Measurements from ENCODE around the gene WBP4. TPM values are rescaled to one million over a fixed set of nuclear protein-coding genes. Genes with fewer than 3 reads are reported as not detected.

Gene WBP4, protein sequence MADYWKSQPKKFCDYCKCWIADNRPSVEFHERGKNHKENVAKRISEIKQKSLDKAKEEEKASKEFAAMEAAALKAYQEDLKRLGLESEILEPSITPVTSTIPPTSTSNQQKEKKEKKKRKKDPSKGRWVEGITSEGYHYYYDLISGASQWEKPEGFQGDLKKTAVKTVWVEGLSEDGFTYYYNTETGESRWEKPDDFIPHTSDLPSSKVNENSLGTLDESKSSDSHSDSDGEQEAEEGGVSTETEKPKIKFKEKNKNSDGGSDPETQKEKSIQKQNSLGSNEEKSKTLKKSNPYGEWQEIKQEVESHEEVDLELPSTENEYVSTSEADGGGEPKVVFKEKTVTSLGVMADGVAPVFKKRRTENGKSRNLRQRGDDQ
- 13.3 and 14.1 TPM in 2 replicates for total RNA-seq

DNA sequence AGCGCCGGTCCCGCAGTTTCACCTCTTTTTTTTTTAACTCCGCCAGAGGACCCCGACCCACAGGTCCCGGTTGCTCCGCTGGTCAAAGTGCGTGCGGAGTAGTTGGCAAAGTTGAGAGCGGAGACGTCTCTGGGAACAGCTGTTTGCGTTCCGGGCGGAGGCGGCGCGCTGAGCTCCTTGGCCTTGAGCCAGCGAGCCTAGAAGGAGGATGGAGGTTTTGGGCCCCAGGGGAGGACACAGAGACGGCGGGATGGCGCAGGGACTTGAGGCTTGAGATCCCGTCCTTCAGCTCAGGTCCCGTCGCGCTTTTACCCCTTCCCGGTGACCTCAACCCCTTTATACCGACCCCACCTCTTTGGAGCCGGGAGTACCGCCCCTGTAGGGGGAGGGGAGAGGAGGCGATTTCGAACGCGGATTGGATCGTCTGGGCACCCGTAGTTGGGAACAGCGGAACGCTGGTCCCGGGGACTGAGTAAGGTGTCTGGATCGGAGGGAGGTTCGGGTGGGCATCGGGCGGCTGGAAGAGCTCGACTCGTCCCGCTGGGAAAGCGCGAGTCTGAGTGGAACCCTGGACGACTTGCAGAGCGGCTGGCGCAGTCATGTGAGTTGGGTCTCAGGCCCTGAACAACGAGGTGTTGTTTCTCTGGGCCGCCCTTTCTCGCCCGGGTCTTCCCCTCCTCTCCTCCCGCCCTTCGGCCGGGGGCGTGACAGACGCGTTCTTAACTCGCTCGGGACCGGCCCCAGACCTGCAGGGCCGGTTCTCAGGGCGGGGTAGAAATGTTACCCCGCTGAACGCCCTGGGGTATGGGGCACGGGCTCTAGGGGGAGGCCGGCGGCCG lies at the start of gene WBP4:
Gene WBP4, plus strand, starts transcription at position 435 of the 839 bp plus-strand sequence. Its CDS starts 165 bp downstream, at position 600.
- peak; percentile 96 for DNase-seq
- peak within 1 kb of the TSS; percentile 100 for H3K4me3 Mint-ChIP-seq
- peaks cover 5% of the 10 kb centered on the region for H3K27me3 Mint-ChIP-seq
- intact Hi-C loops (cut with micrococcal nuclease) = loop anchor here (1.0 to 5.0 kb wide), 10 partner anchors 52 to 856 kb away; partner anchors contain the start of genes FOXO1, KBTBD6, MTRF1 and NAA16
- no peaks in the 10 kb centered on the region for H3K9me3 Mint-ChIP-seq
- H3K27ac Mint-ChIP-seq = peak within 1 kb of the TSS; percentile 100
- H3K36me3 Mint-ChIP-seq (ENCODE audit: low read depth) = peaks cover 30% of the 10 kb centered on the region
- H3K4me1 Mint-ChIP-seq = peaks cover 46% of the 10 kb centered on the region

DNA sequence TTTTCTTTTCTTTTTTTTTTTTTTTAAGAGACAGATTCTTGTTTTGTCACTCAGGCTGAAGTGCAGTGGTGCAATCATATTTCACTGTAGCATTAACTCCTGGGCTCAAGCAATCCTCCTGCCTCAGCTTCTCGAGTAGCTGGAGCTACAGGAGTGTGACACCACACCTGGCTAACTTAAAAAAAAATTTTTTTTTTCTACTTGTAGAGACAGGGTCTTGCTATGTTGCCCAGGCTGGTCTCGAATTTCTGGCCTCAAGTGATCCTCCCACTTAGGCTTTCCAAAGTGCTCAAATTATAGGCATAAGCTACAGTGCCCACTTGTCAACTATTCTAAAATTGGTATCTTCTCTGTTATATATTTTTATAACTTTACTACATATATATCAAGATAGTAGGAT lies 48.8 kb upstream of the WBP4 start:
- Mint-ChIP-seq H3K9me3 (no peaks in the 10 kb centered on the region), H3K36me3 (ENCODE audit: low read depth) (peaks cover 38% of the 10 kb centered on the region), H3K27ac (no peak overlapping the region), H3K27me3 (no peaks in the 10 kb centered on the region), H3K4me1 (peaks cover 61% of the 10 kb centered on the region), H3K4me3 (no peak overlapping the region)
- DNase-seq = no peak
- intact Hi-C loops (cut with micrococcal nuclease) = loop anchor here (10.0 kb wide), 1 partner anchor 48 kb away; no protein-coding TSS in a partner anchor

DNA sequence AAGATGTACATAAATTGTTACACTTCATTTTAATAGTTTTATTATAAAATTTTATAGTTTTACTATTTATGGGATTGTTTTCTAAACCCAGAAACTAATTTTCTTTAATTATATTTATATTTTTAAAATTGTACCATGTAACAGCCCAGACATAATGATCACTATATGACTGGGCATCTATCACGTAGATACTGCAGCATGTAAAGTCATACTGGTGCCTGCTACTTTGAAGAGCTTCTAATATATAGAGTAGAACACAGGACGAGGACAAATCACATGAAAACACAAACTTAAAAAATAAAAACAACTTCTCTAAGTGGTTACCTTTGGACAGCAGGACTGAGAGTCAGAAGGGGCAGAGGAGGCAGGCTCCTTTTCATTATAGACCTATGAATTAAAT lies 47.5 kb upstream of the WBP4 start:
- intact Hi-C loops (cut with micrococcal nuclease) = loop anchor here (2.0 to 10.0 kb wide), 2 partner anchors 49 to 93 kb away; no protein-coding TSS in a partner anchor
- Mint-ChIP-seq H3K27ac (peak overlapping the region; percentile 59), H3K4me1 (peaks cover 54% of the 10 kb centered on the region), H3K27me3 (no peaks in the 10 kb centered on the region), H3K9me3 (no peaks in the 10 kb centered on the region), H3K4me3 (peak overlapping the region; percentile 95), H3K36me3 (ENCODE audit: low read depth) (peaks cover 35% of the 10 kb centered on the region)
- DNase-seq = no peak

DNA sequence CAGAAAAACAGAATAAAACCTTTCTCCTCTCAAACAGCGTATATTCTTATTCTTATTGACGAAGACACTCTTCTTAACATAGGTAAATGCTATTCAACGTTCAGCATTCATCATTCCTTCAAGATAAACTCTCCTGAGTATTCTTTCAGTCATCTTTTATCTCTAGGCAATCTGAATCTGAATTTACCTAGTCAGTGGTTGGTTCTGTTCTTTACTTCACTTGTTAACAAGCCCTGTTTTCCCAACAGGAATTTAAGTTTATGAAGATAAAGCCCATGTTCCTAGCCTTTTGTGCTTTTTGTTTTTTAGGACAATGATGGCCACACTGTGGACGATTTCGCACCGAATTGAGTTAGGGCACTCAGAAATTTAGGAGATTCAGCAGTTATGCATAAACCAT lies 45.4 kb upstream of the WBP4 start:
- H3K36me3 Mint-ChIP-seq (ENCODE audit: low read depth) = peaks cover 32% of the 10 kb centered on the region
- no peaks in the 10 kb centered on the region for H3K9me3 Mint-ChIP-seq
- peak overlapping the region; percentile 95 for H3K4me3 Mint-ChIP-seq
- peaks cover 52% of the 10 kb centered on the region for H3K4me1 Mint-ChIP-seq
- no peaks in the 10 kb centered on the region for H3K27me3 Mint-ChIP-seq
- intact Hi-C loops (cut with micrococcal nuclease) = loop anchor here (2.0 to 10.0 kb wide), 3 partner anchors 51 to 349 kb away; partner anchors contain the start of gene FOXO1
- DNase-seq = peak; percentile 45
- H3K27ac Mint-ChIP-seq = peak overlapping the region; percentile 84

DNA sequence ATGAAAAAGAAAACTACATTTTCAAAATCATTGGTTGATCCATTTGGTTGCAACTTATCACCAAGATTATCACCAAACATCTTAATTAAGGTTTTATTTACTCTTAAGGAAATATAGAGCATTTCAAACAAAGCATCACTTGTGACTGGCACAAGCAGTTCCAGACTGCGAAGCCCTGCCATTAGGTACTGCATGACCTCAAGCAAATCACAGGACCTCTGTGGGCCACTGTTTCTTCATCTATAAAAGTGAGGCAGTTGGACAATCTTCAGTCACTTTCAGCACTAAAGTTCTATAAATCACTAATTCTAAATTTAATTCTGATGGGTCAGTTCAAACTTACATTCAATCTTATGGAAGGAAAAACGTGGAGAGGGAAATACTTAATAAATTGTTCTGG lies 44.1 kb upstream of the WBP4 start:
- peak; percentile 75 for DNase-seq
- Mint-ChIP-seq H3K9me3 (no peaks in the 10 kb centered on the region), H3K4me3 (peak overlapping the region; percentile 95), H3K4me1 (peaks cover 49% of the 10 kb centered on the region), H3K27ac (peak overlapping the region; percentile 95), H3K27me3 (no peaks in the 10 kb centered on the region), H3K36me3 (ENCODE audit: low read depth) (peaks cover 27% of the 10 kb centered on the region)
- intact Hi-C loops (cut with micrococcal nuclease) = loop anchor here (1.0 to 10.0 kb wide), 3 partner anchors 9 to 350 kb away; partner anchors contain the start of gene FOXO1

DNA sequence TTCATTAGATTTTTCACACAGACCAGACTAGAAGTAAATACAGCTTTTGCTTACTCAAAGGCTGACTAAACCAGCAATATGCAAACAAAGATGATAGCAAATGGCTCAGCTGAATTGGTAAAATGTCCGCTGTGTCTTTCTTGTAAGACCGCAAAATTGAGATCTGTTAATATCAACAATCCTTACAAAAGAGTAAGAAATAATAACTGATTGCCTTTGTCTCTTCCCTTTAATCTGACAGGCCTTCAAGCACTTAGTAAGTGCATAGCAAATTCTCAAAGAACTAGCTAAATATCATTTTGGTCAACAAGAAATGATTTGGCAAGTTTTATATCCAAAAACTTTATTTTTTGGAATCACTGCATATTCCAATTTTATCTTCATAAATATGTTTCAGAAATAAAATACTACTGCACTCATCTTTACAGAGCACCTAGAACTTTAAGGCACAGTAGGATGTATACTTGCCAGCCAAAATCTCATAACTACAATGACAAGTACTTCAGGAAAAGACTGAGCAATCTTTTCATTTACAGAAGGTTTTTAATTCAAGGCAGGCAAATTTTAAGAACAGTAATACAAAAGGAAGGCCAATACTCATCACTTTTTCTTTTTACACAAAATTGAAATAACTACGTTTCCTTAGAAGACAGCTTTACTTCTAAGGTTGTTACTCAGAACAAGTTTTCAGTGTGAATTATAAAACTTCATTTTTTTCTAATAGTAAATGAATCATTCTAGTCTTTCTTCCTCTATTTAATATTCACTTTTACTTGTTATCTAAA lies 43.3 kb upstream of the WBP4 start:
- DNase-seq = no peak
- peak overlapping the region; percentile 95 for H3K27ac Mint-ChIP-seq
- intact Hi-C loops (cut with micrococcal nuclease) = loop anchor here (1.0 to 10.0 kb wide), 4 partner anchors 10 to 351 kb away; partner anchors contain the start of gene FOXO1
- H3K4me3 Mint-ChIP-seq = peak overlapping the region; percentile 95
- peaks cover 47% of the 10 kb centered on the region for H3K4me1 Mint-ChIP-seq
- H3K27me3 Mint-ChIP-seq = no peaks in the 10 kb centered on the region
- H3K9me3 Mint-ChIP-seq = no peaks in the 10 kb centered on the region
- H3K36me3 Mint-ChIP-seq (ENCODE audit: low read depth) = peaks cover 25% of the 10 kb centered on the region

DNA sequence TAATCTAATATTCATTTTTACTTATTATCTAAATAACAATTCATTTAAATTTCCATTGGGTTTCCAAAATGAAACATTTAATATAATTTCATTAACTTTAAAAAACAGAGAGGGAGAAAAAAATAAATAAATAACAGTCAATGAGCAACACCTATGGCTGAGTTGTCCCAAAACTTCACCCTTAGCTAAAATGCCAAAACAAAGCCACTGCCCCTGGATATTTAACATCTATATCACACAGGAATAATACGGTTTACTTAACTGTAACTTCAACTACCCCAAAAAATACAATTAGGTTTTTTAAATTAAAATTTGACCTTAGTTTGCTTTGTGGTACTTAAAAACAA lies 42.7 kb upstream of the WBP4 start:
- Mint-ChIP-seq H3K27me3 (no peaks in the 10 kb centered on the region), H3K36me3 (ENCODE audit: low read depth) (peaks cover 21% of the 10 kb centered on the region), H3K4me3 (peak overlapping the region; percentile 94), H3K9me3 (no peaks in the 10 kb centered on the region), H3K4me1 (peaks cover 43% of the 10 kb centered on the region), H3K27ac (peak overlapping the region; percentile 98)
- no peak for DNase-seq
- intact Hi-C loops (cut with micrococcal nuclease) = loop anchor here (2.0 to 10.0 kb wide), 3 partner anchors 14 to 351 kb away; partner anchors contain the start of gene FOXO1

DNA sequence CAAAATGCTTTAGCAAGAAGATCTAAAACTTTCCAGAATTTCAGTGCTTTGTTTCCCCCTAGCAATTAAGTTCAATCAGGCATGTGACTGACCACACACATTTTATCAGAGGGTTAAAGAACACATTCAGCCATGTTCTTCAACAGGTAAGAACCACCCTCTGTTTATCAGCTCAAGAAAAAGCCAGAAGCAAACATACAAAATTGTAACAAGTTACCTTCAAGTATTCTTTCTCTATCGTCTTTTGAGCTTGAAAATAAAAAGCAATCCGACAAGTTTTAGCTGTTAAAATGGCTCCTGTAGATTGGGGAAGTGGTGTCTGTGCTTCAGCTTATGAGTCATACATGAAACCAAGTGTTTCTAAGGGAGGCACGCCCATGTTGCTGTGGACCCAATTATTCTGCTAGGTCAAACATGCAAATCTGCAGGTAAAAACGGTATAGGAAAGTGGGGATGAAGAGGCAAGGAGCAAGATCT lies 42.3 kb upstream of the WBP4 start, which contains the start of gene ELF1:
Gene ELF1, minus strand, starts transcription at position 306 of the 477 bp plus-strand sequence. CDS start 37,262 bp downstream, outside the sequence.
- intact Hi-C loops (cut with micrococcal nuclease) = loop anchor here (1.0 to 10.0 kb wide), 5 partner anchors 14 to 352 kb away; partner anchors contain the start of gene FOXO1
- Mint-ChIP-seq H3K36me3 (ENCODE audit: low read depth) (peaks cover 18% of the 10 kb centered on the region), H3K27ac (peak within 1 kb of the TSS; percentile 98), H3K4me3 (peak within 1 kb of the TSS; percentile 95), H3K4me1 (peaks cover 40% of the 10 kb centered on the region), H3K9me3 (no peaks in the 10 kb centered on the region), H3K27me3 (no peaks in the 10 kb centered on the region)
- DNase-seq = peak; percentile 89

DNA sequence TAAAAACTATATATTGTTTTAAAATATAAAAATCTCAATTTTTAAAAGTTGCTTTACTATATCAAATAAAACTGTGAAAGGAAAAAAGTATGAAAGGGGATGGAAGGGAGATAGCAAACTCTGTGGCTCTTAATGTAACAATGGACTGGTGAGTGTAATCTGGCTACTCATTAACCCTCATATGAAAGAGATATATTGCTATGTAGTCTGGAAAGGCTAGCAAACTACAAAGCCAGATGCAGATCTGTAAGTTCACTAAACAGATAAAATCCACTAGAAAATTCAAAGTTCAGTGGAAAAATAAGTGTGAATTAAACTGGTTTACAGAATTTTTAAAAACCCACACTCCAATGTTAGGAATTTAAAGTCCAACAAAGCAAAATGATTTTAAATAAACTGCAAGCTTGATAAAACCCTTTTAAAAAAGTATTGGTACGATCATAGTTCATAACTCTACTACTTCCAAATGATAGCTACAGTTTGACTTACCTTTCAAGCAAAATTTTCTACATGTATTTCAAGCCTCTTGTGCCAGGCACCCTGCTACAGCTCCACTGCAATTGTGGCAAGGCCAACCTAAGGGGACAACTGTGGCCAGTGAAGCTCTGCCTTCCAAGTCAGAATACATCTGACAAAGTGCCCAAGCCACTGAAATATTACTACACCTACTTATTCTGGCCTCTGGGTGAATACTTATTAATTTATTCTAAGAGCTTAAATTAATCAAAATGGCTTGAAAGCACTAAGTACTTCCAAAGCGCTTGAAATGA lies 41.5 kb upstream of the WBP4 start:
- no peak for DNase-seq
- peaks cover 16% of the 10 kb centered on the region for H3K36me3 Mint-ChIP-seq (ENCODE audit: low read depth)
- no peak overlapping the region for H3K4me3 Mint-ChIP-seq
- H3K27me3 Mint-ChIP-seq = no peaks in the 10 kb centered on the region
- intact Hi-C loops (cut with micrococcal nuclease) = loop anchor here (1.0 to 10.0 kb wide), 5 partner anchors 15 to 352 kb away; partner anchors contain the start of gene FOXO1
- peaks cover 39% of the 10 kb centered on the region for H3K4me1 Mint-ChIP-seq
- H3K9me3 Mint-ChIP-seq = no peaks in the 10 kb centered on the region
- H3K27ac Mint-ChIP-seq = no peak overlapping the region

DNA sequence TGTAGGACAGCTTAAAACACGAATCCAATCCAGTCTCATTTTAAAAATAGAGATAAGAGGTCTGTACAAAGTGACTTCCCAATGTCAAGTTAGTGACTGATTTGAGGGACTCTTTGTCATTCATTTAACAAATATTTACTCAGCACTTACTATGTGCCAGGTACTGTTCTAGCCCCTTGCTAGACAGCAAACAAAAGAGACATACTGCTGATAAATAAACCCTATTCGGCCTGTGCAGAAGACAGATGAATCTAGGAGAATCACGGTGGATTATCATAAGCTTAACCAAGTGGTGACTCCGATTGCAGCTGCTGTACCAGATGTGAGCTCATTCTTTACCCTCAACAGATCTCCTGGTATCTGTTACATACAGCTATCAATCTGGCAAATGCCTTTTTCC lies 35.8 kb upstream of the WBP4 start:
- Mint-ChIP-seq H3K9me3 (peaks cover 5% of the 10 kb centered on the region), H3K36me3 (ENCODE audit: low read depth) (peaks cover 16% of the 10 kb centered on the region), H3K27me3 (no peaks in the 10 kb centered on the region), H3K4me3 (no peak overlapping the region), H3K27ac (no peak overlapping the region), H3K4me1 (peaks cover 33% of the 10 kb centered on the region)
- intact Hi-C loops (cut with micrococcal nuclease) = no loop called here
- DNase-seq = no peak

DNA sequence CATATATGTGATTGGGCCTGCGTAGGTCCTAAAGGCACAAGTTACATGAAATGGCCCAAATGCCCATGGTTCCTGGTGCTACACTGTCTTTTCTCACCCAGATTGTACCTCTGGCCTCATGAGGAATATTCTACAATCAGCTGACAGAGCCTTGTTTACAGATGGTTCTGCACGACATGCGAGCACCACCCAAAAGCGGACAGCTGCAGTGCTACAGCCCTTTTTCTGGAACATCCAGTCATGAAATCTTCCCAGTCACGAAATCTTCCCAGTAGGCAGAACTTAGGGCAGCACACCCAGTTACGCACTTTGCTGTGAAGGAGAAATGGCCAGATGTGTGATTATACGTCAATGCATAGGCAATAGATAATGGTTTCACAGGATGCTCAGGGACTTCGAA lies 34.5 kb upstream of the WBP4 start:
- no peak overlapping the region for H3K4me3 Mint-ChIP-seq
- no peak for DNase-seq
- H3K27me3 Mint-ChIP-seq = no peaks in the 10 kb centered on the region
- peaks cover 31% of the 10 kb centered on the region for H3K4me1 Mint-ChIP-seq
- peaks cover 13% of the 10 kb centered on the region for H3K36me3 Mint-ChIP-seq (ENCODE audit: low read depth)
- peaks cover 5% of the 10 kb centered on the region for H3K9me3 Mint-ChIP-seq
- no peak overlapping the region for H3K27ac Mint-ChIP-seq
- intact Hi-C loops (cut with micrococcal nuclease) = no loop called here

DNA sequence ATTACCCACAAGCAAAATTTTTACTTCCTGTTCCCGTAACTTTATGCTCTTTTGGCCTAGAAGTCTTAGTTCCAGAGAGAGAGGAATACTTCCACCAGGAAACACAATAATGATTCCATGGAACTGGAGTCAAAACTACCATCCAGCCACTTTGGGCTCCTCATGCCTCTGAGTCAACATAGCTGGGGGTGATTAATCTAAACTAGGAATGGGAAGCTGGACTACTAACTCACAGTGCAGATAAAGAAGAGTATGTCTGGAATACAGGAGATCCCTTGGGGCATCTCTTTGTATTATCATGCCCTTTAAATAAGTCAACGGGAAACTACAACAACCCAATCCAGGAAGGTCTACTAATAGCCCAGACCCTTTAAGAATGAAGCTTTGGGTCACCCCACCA lies 33.3 kb upstream of the WBP4 start:
- H3K4me3 Mint-ChIP-seq = no peak overlapping the region
- H3K36me3 Mint-ChIP-seq (ENCODE audit: low read depth) = peaks cover 11% of the 10 kb centered on the region
- no peaks in the 10 kb centered on the region for H3K27me3 Mint-ChIP-seq
- H3K27ac Mint-ChIP-seq = no peak overlapping the region
- intact Hi-C loops (cut with micrococcal nuclease) = no loop called here
- H3K9me3 Mint-ChIP-seq = peaks cover 5% of the 10 kb centered on the region
- peaks cover 33% of the 10 kb centered on the region for H3K4me1 Mint-ChIP-seq
- DNase-seq = no peak

Measured in activated CD4-positive, alpha-beta T cell treated with anti-CD3 and anti-CD28 coated beads, Interleukin-2, amount 10 ng/mL, durations not matched to agents 24 days and 14 days (primary cell).